ENCODE data around the gene KCNJ12.

KCNJ12 gene

DNA sequence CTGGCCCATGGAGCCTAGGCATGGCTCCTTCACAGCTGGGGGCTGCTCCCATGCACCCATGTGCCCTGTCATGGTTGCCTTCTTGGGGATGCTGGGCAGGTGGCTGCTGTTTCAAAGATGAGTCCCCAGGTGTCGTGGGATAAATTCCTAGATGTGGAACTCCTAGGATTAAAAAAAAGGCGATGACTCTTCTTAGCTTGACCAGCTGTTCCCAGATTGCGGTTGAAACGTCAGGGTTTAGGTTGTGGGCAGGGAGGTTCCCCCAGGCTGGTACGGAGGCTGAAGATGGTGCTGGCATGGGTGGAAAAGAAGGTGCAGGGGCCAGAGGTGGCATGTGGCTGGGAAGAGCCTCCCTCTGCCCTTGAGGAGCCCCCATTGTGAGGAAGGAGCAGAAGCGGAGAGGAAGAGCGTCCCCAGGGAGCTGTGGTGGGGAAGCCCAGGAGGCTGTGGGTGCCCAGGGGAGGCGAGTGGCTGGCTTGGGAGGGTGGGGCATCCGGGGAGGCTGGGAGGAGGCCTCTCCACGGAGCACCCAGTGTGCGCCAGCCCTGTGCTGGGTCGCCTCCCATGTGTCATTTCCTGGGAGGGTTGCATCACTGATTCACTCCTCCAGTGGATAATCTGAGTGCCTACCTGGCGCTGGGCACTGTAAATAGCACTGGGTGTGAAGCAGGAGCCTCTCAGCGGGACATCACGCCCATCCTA lies 7.5 kb upstream of the KCNJ12 start:
- no peak for FAIRE-seq

DNA sequence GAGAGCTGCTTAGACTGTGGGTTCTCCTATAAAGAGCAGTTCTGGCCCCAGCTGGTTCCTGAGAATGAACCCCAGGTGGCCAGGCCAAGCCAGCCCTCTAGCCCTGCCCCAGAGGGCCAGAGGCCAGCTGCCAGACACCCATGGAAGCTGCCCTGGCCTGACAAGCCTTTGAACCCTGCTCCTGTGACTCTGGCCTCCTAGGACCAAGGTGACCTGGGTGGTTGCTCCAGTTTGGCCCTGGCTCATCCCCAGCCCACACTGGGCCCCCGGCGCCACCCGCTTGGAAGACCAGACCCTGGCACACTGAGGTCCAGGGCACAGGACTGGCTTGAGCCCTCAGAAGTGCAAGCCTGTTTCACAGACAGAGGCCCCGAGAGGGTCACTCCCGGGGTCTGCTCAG lies 6.8 kb upstream of the KCNJ12 start:
- no peak for FAIRE-seq

DNA sequence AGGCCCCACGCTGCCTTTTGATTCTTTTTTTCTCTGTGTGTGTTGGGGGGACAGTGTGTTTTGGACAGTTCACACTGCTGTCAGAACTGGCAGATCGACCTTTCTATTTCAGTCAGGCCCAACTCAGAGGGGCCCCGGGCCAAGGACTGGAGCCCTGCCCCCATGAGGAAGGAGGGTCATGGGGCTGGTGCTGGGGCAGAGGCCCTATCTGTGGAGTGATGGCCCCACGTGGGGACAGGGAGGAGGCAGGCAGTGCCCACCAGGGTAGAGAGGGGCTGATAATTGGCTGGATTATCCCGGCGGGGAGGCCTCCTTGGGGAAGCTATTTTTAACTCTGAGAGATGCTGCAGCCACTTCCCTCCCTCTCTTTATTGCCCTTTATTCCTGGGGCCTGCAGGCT lies 5.7 kb upstream of the KCNJ12 start:
- no peak for FAIRE-seq

DNA sequence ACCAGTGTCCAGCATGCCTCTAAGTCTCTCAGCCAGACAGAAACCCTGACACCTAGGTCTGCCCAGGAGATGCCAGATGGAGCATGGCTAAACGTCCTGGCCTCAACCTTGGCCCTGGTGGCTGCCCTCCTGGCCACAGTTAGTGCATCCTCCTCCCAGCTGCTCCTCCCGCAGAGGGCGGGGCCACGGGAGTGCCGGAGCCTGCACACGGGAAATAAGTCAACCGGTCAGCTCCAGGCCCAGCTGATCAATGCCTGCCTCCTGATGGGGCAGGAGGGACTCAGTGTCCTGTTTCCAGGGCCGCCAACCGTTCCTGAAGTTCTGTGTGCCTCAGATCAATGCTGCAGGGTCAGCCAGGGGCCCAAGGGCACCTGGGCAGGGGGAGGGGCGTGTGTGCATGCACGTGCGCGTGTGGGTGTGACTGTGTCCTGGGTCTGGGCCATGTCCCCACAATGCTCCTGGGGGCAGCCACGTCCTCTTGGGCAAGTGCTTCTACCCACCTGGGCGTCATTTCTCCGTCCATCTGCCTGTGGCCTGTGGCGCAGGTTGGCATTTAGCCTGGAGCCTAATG lies 4.6 kb upstream of the KCNJ12 start:
- no peak for FAIRE-seq

DNA sequence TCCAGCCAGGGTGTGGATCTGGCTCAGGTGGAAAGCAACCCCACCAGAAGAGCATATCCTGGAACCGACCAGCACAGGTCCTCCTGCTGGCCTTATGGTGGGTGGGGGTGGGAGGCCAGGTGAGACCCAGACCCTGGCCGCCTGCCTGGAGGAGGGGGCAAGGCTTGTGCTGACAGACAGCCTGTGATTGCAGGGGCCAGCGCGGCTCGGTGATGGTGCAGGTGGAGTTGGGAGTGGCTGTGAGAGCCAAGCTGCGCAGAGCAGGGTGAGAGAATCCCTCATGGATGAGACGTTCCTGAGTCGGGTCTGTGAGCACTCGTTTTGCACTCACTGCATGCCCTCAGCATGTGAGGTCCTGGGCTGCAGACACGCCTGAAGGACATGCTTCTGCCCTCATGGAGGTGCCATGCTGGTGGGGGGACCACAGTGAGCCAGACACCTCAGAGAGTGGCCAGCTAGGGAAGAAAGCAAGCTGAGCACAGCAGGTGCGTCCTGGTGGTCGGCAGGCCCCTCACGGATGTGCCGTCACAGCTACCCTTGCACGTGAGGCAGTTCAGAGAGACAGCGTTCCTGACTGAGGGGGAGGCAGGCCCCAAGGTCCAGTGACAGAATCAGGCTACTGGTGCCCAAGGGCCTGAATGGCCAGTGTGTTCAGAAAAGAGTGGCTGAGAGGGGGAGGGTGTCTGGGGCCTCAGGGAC lies 3.8 kb upstream of the KCNJ12 start:
- no peak for FAIRE-seq

DNA sequence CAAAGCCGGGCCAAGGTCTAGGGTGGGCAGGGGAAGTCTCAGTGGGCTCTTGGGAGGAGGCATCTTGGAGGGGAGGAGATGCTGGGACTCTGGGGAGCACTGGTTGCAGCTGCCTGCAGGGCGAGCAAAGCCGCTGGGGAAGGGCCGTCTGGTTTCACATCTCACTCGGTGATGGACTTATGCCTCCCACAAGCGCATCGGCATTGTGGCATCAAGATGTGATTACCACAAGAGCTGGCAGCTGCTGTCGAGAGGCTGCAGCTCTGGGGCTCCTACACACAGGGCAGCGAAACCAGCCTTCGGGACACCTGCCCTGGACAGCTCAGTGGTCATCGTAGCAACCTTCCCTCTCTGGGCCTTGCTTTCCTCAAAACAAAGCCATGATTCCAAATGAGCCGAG lies 3.1 kb upstream of the KCNJ12 start:
- no peak for FAIRE-seq

DNA sequence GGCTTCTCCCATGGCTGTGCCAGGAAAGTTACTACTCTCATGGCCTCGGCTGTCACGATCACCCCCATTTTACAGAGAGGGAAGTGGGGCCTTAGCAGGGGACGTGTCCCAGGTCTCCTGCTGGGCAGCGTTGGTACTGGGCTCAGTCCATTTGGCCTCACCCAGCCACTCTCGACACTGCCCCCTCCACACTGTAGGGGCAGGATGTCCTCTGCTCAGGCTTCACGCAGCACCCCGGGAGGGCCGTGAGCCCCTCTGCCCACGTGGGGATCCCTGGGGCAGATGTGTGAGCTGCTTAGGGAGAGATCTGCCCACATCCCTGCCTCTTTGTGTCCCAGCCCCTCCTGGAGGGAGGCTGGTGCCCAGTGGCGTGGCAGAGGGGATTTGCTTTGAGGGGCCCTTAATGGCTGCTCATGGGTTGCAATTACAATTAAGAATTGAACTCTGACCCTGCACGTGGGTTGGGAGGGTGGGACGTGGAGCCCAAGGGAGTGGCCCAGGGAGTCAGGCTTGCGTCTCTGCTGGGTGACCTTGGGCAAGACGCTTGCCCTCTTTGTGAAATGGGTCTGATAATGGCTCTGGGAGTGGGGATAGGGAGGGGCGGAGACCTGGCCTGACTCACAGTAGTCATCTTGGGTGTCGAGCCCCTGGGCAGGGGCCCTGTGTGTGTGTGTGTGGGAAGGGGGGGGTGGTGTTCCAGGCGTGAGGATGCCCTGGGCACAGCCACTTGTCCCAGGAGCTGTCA lies 2.3 kb upstream of the KCNJ12 start:
- FAIRE-seq, result no peak

DNA sequence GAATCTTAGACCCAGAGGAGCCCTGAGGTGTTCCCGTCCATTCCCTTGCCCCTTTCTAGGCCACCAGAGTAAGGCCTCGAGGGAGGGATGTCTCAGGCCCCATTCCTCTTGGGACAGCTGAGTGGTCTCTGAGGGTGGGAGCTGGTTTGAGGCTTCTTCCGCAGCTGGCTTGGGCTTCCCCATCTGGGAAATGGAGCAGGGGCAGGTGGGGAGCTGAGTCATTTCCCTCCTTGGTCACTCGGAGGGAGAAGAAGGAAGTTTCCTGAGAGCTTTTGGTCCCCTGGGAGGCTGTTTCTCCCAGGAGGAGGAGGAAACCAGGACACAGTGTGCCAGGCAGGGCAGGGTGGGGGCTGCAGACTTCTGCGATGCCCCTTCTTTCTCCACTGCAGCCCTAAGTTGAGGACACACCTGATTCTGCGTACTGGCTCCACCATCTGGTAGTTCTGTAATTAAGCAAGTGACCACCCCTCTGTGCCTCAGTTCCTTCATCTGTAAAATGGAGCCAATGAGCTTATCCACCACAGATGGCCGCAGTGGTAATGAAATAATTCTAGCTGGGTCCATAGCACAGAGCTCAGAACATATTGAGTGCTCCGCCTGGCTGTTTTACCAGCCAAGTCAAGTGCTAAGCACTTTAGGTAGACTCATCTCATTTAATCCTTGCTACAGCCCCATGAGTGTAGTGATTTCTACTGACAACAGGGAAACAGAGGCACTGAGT lies 1.6 kb upstream of the KCNJ12 start:
- FAIRE-seq, result no peak

DNA sequence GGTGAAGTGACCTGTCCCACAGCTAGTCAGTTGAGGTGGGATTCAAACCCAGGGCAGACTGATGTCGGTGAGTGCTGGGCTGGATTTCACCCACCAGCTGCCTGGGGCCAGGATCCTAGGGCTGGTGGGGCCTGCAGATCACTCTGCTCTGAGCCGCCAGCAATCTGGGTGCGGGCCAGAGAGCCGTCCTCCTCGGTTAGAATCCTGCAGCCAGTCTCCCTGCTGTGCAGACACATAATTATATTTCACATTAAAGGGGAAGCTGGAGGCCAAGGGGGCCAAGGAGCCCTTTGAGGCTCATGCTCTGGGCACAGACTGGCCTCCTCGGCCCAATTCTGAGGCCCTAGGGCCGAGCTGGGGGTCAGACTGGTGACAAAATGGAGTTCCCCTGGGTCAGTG lies 996 bp upstream of the KCNJ12 start:
- no peak for FAIRE-seq

DNA sequence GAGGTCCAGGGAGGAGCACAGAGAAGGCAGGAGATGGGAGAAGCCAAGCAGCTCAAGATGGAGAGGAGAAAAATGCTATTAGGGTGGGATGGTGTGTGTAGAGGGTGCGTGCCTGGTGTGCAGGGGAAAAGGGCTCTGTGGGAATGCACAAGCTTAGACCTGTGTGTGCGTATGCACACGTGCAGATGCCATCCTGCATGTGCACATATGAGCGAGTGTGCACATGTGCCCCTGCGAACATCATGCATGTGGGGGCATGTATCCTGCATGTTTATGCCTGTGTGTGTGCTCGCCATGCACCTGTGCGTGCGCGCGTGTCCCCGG lies 438 bp upstream of the KCNJ12 start:
- no peak for FAIRE-seq

DNA sequence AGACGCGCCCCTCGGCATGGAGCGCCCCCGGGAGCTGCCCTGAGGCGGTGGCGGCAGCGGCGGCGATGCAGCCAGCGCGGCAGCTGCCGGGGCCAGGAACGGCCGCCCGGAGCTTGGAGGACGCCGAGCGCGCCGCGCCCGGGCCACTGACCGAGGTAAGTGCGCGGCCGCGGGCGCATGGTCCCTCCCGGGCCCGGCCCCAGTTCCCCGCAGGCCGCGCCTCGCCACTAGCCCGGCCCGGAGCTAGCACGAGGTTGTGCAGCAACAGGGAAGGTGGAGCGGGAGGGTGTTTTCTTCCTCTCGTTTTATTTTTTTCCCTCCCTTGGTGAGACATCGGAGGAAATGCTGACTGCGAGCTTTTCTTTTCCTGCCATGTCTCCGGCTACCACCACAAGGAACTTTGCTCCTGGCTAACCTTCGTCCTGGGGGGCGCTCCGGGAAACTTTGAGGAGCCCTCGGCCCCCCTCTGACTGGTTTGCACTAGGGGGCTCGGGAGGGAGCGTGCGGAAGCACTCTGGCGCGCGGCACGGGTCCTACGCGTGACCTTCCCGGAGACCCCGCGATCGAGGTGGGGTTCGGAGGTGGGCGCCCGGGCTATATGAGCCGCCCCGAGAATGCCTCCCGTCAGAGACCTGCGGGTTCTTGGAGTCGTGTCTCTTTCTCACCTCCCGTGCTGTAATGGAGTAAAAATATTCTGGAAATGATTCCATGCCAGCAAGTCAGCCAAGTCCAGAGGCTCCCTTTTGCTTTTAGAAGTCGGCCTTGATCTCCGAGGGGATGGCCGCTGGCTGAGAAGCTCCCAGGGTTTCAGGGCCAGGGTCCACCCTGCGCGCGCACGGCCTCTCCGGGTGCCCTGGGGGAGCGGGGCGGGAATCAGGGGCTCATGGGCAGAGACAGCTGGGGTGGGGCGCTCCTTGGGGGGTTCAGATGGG lies 868 bp downstream of the KCNJ12 start:
- no peak for FAIRE-seq

DNA sequence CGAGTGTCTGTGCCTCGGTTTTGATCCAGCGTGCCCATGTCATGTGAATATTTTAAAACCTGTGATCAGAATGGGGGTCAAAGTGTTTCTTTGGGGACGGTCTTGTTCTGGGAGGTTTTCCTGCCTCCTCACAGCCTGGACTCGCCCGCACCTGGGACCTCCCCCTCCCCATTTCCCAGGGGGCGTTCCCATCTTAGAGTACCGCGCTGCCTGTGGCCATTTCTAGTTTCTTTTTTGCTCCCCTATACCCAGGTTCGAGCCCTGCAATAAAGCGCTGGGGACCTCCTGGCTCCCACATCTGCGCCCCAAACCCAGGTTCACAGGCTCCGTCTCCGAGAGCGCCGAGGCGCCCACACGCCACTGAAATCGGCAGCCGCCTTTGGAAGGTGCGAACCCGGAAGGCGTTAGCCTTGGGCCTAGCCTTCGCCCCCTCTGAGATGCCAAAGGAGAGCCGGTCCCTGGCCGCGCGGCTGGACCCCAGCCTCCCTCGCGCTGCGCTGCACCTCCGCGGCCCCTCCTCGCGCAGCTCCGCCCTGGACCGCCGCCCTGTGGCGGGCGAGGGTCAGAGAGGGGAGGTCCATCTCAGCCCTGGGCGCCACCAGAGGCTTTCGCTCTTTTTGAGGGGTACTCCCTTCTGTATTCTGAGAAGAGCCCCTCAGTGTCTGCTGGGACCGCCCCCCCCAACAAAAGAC lies 1.7 kb downstream of the KCNJ12 start:
- FAIRE-seq, result no peak

DNA sequence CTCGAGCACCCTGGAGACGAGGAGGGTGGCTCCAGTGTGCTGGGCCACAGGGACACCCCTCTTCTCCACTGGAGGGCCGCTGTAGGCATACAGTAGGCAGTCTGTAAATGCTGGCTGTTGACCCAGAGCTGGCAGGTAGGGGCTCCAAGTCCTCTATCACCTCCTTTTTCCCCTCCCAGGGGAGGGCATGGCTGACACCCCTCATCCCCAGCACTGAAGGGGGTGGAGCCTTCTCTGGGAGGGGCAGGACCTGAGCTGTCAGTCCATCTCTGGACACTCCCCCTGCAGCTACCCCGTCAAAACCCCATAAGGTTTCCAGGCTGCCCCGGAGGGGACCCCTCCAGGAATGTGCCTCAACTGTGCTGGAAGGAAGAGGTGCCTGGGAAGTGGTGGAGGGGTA lies 2.4 kb downstream of the KCNJ12 start:
- FAIRE-seq, result no peak

DNA sequence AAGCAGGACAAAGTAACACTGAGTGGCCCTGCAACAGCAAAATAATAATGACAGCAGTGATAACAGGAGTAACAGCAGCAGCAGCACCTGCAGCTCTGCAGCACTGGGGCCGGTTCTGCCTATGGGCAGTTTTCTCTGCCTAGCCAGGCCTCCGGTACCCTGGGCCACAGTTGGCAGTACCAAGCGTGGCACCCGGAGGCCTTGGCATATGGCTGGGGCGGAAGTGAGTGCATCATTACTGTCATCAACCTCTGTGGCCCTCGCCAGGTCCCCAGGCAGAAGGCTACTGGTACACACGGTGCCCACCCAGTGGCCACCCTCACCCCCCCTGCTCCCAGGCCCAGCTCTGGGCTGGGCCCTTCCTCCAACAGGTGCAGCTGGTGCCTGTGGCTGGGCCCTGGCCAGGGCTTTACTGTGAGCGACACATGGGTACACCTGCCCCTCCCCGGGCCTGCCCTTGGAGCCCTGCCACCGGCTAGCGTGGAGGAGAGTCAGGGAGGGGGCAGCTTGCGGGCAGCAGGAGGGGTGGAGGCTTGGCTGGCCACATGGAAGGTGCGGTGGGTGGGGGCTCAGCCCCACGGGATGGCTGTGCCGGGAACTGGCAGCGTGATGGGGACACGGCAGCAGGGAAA lies 3.0 kb downstream of the KCNJ12 start:
- no peak for FAIRE-seq

DNA sequence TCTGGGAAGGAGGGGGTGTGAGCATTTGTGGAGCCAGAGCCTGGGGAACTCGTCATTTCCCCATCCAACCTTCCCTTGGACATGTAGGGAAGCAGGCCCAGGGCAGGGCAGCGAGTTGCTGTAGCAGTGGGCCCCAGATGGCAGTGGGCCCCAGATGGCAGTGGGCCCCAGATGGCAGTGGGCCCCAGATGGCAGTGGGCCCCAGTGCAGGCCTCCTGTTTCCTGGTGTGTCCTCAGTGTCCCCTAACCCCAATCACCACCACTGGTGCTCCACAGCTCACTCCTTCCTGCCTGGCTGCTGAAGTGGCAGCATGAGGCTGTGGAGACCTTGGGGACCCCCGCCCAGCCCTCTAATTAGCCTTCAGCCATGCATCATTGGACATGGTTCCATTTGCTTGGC lies 4.5 kb downstream of the KCNJ12 start:
- FAIRE-seq, result no peak

DNA sequence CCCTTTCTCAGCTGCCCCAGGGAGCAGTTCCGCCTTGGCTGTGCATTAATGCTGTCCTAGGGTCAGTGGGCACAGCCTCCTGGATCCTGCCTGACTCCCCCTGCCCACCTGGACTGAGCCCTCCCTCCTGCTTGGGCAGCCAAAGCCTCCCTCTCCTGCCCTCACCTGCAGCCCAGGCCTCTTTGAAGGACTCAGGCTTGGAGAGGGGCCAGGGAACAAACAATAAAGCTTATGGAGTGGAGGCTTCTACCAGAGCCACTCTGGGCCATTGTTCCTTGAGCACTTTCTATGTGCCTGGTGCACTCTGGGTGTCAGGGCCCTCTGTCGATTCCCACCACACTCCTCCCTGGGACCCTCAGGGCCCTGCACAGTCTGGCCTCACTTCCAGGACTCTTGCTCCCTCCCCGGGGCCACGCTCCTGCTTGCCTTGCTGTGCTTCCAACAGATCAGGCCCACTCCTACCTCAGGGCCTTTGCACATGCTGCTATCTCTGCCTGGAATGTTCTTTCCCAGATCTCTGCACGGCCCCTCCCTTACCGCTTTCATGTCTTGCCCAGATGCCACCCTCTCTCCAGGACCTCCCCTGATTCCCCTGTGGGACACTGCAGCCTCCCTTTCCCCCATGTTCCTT lies 5.0 kb downstream of the KCNJ12 start:
- no peak for FAIRE-seq

DNA sequence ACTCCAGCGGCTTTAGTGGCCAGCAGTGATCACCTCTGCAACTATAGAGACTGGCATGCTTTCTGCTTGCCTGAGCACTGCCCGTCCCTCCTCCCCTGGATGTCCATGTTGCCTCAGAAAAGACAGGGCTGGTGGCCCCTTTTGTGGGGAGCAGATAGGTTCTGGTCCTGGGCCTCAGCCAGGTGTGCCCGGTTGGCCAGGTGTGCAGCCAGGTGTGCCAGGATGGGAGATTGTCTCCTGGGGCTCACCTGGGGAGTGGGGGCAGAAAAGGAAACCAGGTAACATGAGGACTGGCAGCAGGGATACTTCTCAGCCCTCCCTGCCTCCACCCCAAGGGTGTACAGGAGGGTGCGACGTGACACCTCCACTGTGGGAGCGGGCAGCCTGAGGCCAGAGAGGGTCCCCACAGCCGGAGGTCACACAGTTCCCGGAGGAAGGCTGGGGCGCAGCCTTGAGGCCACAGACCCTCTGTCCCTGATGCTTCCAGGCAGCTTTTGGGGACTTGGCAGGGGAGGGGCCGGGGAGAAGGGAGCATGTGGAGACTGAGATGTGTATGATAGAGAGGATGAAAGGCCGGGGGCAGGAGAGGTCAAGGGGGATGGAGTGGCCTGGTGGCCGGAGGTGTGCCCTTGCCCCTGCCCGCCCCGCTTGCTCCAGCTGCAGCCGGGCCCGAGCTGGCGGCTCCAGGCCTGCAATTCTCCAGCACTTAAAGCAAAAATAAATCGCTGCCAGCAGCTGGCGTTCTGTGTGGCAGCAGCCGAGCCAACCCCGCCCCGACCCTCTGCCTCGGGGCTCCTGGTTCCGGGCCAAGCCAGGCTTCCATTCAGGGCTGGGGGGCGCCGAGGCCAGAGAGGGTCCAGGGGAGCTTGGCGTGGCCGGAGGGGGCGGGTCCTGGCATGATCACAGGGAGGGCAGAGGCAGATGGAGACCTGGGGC lies 6.7 kb downstream of the KCNJ12 start:
- FAIRE-seq, result no peak

DNA sequence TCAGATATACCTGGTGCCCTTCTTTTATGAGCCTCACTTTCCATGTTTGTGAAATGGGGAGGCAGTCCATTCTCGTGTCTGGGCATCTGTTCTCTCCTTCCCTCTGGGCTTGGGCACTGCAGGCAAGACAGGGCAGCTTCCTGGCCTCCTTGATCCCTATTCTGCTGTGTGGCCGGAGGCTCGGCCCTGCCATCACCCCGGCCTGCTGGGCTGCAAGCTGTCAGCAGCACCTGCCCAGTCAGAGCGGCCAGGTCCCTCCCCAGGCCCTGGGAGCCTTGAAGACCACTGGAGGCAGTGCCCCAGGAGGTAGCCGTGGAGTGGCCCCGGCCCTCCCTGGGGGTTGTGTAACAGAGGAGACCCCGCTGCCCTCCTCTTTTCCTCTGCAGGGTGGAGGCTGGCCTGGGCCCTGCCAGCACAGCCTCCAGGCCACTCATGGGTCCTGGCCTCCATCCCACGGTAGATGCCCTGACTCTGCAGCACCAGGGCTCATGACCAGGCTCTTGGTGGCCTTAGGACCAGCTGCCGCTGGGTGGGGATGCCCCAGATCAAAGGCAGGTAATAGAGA lies 9.2 kb downstream of the KCNJ12 start:
- no peak for FAIRE-seq

DNA sequence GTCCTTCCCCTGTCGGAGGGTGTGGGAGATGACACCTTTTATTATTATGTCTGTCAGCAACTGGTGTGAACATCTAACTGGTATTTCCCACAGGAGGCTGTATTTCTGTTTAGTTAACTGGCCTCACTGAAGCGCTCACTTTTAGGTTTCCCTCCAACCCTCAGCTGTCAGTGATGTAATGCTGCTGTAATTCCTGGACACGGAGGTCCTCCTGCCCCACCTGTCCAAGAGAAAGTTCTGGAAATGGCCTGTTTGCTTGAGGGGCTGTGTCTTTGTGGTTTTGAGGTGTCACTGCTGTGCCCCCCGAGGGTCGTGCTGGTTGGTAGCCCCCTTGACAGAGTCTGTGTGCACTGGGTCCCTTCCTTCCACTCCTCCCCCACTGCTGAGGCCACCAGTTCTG lies 11.5 kb downstream of the KCNJ12 start:
- no peak for FAIRE-seq
